Fibroblast of lung (primary cell): ENCODE results near the gene IGFL1. TPM values are rescaled to one million over a fixed set of nuclear protein-coding genes. Genes with fewer than 3 reads are reported as not detected.

Experiments used
- DNase-seq, 2 donors: peaks; one replicate each; pipeline versions ENCODE4 v3.0.0 to v3.0.0-alpha.2; 2010; ENCODE audit warnings: low read depth in 2 of 2
- H2AFZ ChIP-seq: 2 replicates; pipeline ENCODE4 v1.5.1; 2012; ENCODE audit warnings: low read length, control low read depth, inconsistent platforms
- H3K27ac ChIP-seq: 2 replicates; pipeline ENCODE4 v1.5.1; 2011; ENCODE audit warnings: low read length, control low read depth; ENCODE audit not compliant: insufficient read depth
- H3K27me3 ChIP-seq: 2 replicates; pipeline ENCODE4 v1.5.1; 2011; ENCODE audit warnings: mild to moderate bottlenecking, low read length; ENCODE audit not compliant: control insufficient read depth, insufficient read depth
- H3K36me3 ChIP-seq: 2 replicates; pipeline ENCODE4 v1.5.1; 2011; ENCODE audit warnings: low read length; ENCODE audit not compliant: control insufficient read depth, insufficient read depth
- H3K4me1 ChIP-seq: 2 replicates; pipeline ENCODE4 v1.5.1; 2011; ENCODE audit warnings: low read length; ENCODE audit not compliant: control insufficient read depth, insufficient read depth; ENCODE audit errors: extremely low read depth
- H3K4me2 ChIP-seq: 2 replicates; pipeline ENCODE4 v1.5.1; 2011; ENCODE audit warnings: low read length, control low read depth; ENCODE audit not compliant: insufficient read depth; ENCODE audit errors: extremely low read depth
- H3K4me3 ChIP-seq, 4 experiments: fragments of 200-600 bp in 1 of 4; sonication (generic) in 1 of 4; replicated peaks in 1 of 4; 2 replicates each; pipeline ENCODE4 v1.5.1; 2011 to 2016; ENCODE audit warnings: low read length in 4 of 4, low read depth in 3 of 4, mild to moderate bottlenecking in 3 of 4, control low read depth in 2 of 4, inconsistent platforms in 1 of 4, mixed read lengths in 1 of 4; ENCODE audit not compliant: insufficient read depth in 1 of 4; ENCODE audit errors: control extremely low read depth in 1 of 4
- H3K79me2 ChIP-seq: 2 replicates; pipeline ENCODE4 v1.5.1; 2012; ENCODE audit warnings: mild to moderate bottlenecking, low read length, inconsistent platforms; ENCODE audit not compliant: control insufficient read depth, insufficient read depth
- H3K9ac ChIP-seq: 2 replicates; pipeline ENCODE4 v1.5.1; 2011; ENCODE audit warnings: mild to moderate bottlenecking, low read length, control low read depth; ENCODE audit not compliant: insufficient read depth
- H3K9me3 ChIP-seq: 2 replicates; pipeline ENCODE4 v1.5.1; 2012; ENCODE audit warnings: low read depth, low read length; ENCODE audit not compliant: control insufficient read depth, insufficient read depth
- H4K20me1 ChIP-seq: 2 replicates; pipeline ENCODE4 v1.5.1; 2011; ENCODE audit warnings: low read length; ENCODE audit not compliant: control insufficient read depth, insufficient read depth; ENCODE audit errors: extremely low read depth
- CTCF ChIP-seq, 2 donors: IDR thresholded peaks in 1 of 2; conservative IDR thresholded peaks in 1 of 2; 1 replicate in 1 of 2; 2 replicates in 1 of 2; pipeline ENCODE4 v1.5.1; 2011 to 2012; ENCODE audit warnings: low read length in 2 of 2, control low read depth in 1 of 2, inconsistent platforms in 1 of 2, low read depth in 1 of 2, mild to moderate bottlenecking in 1 of 2
- EZH2 ChIP-seq: IDR thresholded peaks from 2 replicates; pipeline ENCODE4 v1.5.1; 2012; ENCODE audit warnings: low read length, control low read depth, mild to moderate bottlenecking; ENCODE audit errors: missing control alignments
- polyA plus RNA-seq, 2 donors: library from polyadenylated mRNA; depleted of rRNA in 1 of 2; stranded (reverse) in 1 of 2; unstranded in 1 of 2; fragments of >200 nt; gene quantifications; 2 replicates each; pipeline ENCODE4 v1.2.1, GENCODE V29; 2011 to 2012; ENCODE audit warnings: missing spikeins in 1 of 2
- total RNA-seq: library from RNA; depleted of rRNA; stranded (reverse); fragments of >200 nt; gene quantifications from 2 replicates; pipeline ENCODE4 v1.2.1, GENCODE V29; 2014

The IGFL1 gene
- total and polyA plus RNA-seq, 2 donors (not counting 1 experiment from before 2014, with no cell fraction given) = not detected

DNA sequence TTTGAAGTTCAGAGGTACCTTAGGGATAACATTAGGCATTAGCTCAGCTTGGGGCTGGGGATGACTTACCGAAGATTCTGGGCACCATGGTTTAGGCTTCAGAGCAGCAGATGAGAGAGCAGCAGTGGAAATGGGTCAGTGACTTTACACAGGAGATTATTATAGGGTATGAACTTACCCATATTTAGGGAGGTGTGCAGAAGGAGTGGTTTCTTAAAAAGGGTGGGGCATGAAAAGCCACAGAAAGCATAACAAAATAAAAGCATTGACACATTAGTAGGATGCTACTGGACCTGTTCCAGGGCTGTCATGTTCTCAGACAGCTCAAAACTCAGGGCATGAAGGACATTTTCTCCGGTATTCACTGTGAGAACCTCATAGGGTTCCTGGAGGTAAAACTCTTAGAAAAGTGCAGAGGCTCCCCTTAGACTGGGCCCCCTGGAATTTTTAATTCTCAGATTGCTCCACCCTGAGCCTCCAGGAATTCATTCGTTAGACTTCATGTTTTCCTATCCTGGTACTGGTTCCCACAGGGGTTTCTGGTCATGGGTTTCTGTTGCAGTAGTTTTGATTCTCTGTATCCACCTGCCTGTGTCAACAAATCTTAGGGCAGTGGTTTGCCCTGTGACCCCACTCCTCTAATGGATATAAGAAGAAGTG lies 20.7 kb downstream of the IGFL1 start:
- H3K9me3 ChIP-seq = no peaks in the 10 kb centered on the region
- no peaks in the 10 kb centered on the region for H4K20me1 ChIP-seq
- H3K4me2 ChIP-seq = no peak overlapping the region
- no peak overlapping the region for H3K4me3 ChIP-seq
- no peak overlapping the region for H2AFZ ChIP-seq
- peaks cover 13% of the 10 kb centered on the region for H3K27me3 ChIP-seq
- no peaks in the 10 kb centered on the region for H3K79me2 ChIP-seq
- H3K4me1 ChIP-seq = no peaks in the 10 kb centered on the region
- no peak overlapping the region for H3K27ac ChIP-seq
- H3K36me3 ChIP-seq = no peaks in the 10 kb centered on the region
- no peak overlapping the region for H3K9ac ChIP-seq
- no peak for DNase-seq
- no peak for TF ChIP-seq EZH2
- TF ChIP-seq CTCF (conservative IDR thresholded peaks at IDR 0.05 in 1 of 2, IDR thresholded peaks at IDR 0.05 in 1 of 2; ENCODE audit: low read depth in 1 of 2, low read length in 2 of 2) = no peak

DNA sequence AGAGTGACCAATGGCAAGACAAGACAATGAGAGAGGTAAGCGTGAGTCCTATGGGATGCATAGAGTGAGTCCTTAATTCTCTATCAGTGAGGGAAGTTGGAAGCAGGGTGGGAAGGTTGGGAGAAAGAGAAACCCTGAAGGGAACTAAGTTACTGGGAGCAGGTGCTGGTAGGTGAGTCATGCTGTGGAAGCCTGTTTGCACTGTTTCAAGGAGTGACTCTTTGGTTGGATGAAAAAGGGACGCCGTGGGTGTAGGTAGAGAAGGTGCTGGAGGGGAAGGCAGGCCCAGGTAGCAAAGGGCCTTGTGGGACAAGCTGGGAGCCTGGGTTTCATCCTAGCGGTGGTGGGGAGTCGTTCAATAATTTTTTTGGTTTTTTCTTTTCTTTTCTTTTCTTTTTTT lies 21.9 kb downstream of the IGFL1 start:
- DNase-seq = no peak
- Histone ChIP-seq H3K79me2 (no peaks in the 10 kb centered on the region), H3K36me3 (no peaks in the 10 kb centered on the region), H3K27ac (no peak overlapping the region), H3K9ac (no peak overlapping the region), H3K9me3 (no peaks in the 10 kb centered on the region), H3K4me1 (no peaks in the 10 kb centered on the region), H3K27me3 (peaks cover 13% of the 10 kb centered on the region), H3K4me2 (no peak overlapping the region), H2AFZ (no peak overlapping the region), H3K4me3 (no peak overlapping the region), H4K20me1 (no peaks in the 10 kb centered on the region)
- TF ChIP-seq CTCF (conservative IDR thresholded peaks at IDR 0.05 in 1 of 2, IDR thresholded peaks at IDR 0.05 in 1 of 2; ENCODE audit: low read depth in 1 of 2, low read length in 2 of 2) (no peak), EZH2 (no peak)

DNA sequence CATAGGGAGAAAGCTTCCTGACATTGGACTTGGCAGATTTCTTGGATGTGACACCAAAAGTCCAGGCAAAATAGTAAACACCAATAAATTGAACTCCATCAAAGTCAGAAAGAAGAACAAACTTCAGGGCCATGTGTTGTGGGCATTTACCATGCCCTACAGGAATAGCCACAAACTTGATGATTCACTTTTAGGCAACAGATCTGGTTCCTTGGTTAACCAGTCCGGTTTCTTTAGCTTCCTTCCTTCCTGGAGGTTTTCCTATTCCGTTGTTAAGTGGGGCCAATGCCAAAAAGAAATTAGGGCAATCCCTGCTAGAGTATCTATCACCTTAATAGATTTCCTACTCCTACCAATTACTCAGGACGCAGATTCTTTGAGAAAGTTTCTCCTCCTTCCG lies 25.2 kb downstream of the IGFL1 start:
- Histone ChIP-seq H3K36me3 (no peaks in the 10 kb centered on the region), H4K20me1 (no peaks in the 10 kb centered on the region), H3K79me2 (no peaks in the 10 kb centered on the region), H3K9ac (no peak overlapping the region), H3K27ac (no peak overlapping the region), H3K4me1 (no peaks in the 10 kb centered on the region), H3K4me3 (no peak overlapping the region), H3K4me2 (no peak overlapping the region), H2AFZ (no peak overlapping the region), H3K27me3 (peaks cover 6% of the 10 kb centered on the region), H3K9me3 (no peaks in the 10 kb centered on the region)
- TF ChIP-seq CTCF (conservative IDR thresholded peaks at IDR 0.05 in 1 of 2, IDR thresholded peaks at IDR 0.05 in 1 of 2; ENCODE audit: low read depth in 1 of 2, low read length in 2 of 2) (no peak), EZH2 (no peak)
- no peak for DNase-seq
